GM21576 (cell line): ENCODE data around the gene ALDH3B1.

Source experiments
- ATAC-seq: cut with Tn5 transposase; IDR thresholded peaks from one replicate; pipeline ENCODE4 v1.9.1; 2021; ENCODE audit warnings: mild to moderate bottlenecking, moderate library complexity; ENCODE audit not compliant: unreplicated experiment

The ALDH3B1 gene

GRCh38 chr11:68057807-68058206, 47.7 kb downstream of the ALDH3B1 start:
- ATAC-seq = no peak

- no peak for ATAC-seq
Measured at GRCh38 chr11:68061508-68061907, 51.4 kb downstream of the ALDH3B1 start.

GRCh38 chr11:68064926-68065325, 54.8 kb downstream of the ALDH3B1 start:
- no peak for ATAC-seq

DNA sequence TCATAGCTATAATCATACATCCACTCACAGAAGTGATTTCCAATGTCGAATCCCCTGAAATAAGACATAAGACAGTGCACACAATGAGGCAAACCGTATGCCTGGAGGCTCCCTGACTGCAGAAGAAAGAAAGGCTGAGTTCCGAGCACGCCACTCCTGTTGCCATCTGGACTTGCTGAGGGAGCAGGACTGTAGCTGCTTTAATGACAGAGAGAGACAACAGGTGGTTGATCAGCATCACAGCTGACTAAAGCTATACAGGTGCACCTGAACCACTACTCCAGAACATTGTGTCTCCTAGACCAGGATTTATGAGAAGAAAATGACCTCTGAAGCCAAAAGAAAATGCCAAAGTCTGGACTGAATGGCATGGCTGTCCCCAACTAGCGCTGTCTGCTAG, 55.7 kb downstream of the ALDH3B1 start:
- no peak for ATAC-seq

DNA sequence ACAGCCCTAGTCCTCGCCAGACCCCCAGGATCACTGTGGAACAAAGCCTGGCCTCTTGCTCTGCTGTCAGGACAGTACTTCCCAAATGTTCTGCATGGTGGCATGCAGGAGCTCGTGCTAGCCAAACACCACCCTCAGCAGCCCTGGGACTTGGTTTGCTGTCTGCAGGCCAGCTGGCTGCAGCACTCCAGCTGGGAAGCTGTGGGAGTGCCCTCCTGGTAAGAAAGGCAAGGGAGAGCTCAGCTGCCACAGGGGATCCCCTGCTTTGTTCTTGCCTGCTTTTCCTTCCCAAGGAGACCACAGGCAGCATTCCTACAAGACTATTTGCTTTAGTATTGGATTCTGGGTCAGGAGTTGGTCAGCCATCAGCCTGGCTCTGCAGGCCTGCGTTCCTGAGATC, 56.6 kb downstream of the ALDH3B1 start:
- no peak for ATAC-seq

DNA sequence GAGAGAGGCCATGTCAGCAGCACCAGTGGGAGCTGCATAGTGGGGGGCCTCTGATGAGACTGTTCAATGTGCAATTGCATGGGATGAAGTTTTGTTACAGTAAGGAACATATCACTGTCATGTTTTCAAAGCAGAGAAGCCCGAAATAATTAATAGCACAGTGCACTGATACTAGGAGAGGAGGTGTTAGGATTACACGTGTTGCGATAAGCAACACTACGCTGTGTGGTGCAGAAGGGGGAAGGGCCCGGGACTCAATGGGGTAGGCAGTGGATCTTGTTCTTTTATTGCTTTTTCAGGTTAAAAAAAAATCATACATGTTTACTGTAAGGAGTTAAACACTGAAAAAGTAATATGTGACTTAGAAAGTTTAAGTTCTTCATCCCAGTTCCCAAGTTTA, 57.9 kb downstream of the ALDH3B1 start:
- no peak for ATAC-seq

- no peak for ATAC-seq
Measured at GRCh38 chr11:68071281-68072048, 61.3 kb downstream of the ALDH3B1 start.

DNA sequence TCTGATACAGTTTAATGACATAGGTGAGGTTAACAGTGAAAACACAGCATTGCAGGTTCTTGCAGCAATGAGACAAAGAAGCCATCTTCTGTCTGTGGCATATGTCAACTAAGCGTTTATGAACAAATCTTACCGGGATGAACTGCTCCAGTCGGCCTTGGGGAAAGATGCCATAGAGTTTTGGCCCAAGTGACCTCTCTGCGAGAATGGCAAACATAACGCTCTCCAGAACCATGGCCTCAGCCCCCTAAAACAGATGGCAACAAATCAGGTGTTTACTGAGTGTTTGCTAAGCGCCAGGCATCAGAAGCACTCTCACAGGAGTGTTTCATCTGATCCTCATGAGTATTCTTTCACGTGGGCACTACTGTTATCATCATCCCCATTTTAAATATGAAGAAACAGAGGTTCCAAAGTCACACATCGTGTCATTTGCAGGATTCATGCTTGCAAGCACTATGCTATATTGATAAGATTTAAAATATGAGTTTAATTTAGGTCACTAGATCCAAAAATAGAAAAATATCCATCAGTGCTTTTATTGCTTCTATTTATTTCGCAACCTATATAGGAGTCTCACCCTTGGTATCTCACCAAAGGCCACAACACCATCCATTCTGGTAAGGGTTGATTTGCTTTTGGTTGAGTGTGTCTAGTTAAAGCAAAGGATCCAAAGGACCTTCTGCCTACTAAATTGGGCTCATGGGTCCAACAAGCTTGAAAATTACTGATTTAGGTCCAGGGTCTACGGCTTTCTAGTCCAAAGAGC, 64.6 kb downstream of the ALDH3B1 start:
- ATAC-seq = no peak

- ATAC-seq = no peak
Measured at GRCh38 chr11:68076371-68077042, 66.4 kb downstream of the ALDH3B1 start.

DNA sequence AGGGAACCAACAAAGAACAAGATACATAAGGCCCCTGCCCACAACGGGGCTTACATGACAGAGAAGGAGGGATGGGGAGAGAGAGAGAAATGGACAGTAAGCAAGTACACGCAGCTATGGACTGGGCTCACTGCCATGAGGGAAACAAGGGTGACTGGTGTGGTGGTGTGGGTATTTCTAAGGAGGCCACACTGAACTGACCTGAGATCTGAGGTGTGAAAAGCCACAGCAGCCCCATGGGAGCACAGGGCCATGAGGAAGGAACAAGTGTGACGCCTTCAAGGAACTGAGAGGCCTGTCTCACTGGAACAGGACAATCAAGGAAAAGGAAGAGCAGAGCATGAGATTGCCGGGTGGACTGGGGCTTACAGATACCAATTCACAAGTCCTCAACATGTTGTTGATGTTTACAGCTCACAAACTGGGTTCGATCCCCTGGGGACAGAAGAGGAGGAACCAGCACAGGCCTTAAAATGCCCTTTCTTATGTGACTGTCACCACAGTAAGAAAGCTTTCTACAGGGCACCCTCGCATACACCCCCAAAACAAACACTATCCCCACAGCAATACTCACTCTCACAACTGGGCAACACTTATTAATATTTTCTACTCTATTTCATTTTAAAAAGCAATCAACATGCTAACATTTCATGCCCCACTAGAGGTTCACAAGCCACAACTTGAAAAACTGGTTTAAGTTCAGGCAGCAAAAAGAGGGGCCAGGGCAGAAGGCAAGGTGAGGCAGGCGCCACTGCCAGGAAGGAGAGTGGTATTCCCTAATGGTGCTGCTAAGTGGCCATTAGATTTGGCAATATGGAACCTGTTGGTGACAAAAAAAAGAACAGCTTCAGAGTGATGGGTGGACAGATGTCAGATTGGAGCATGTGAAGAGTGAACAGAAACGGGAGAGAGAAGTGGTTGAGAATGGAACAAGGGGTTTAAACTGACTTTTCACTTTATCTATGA, 67.8 kb downstream of the ALDH3B1 start:
- ATAC-seq = no peak
